Measurements from ENCODE around the gene DPP7. TPM values are rescaled to one million over a fixed set of nuclear protein-coding genes. Genes with fewer than 3 reads are reported as not detected.

Gene DPP7
- total and polyA plus RNA-seq, 10 of the 15 experiments (the other 5 are each of a cell fraction or from before 2014, with no cell fraction given): 0.68 to 245 (median 106) TPM

DNA sequence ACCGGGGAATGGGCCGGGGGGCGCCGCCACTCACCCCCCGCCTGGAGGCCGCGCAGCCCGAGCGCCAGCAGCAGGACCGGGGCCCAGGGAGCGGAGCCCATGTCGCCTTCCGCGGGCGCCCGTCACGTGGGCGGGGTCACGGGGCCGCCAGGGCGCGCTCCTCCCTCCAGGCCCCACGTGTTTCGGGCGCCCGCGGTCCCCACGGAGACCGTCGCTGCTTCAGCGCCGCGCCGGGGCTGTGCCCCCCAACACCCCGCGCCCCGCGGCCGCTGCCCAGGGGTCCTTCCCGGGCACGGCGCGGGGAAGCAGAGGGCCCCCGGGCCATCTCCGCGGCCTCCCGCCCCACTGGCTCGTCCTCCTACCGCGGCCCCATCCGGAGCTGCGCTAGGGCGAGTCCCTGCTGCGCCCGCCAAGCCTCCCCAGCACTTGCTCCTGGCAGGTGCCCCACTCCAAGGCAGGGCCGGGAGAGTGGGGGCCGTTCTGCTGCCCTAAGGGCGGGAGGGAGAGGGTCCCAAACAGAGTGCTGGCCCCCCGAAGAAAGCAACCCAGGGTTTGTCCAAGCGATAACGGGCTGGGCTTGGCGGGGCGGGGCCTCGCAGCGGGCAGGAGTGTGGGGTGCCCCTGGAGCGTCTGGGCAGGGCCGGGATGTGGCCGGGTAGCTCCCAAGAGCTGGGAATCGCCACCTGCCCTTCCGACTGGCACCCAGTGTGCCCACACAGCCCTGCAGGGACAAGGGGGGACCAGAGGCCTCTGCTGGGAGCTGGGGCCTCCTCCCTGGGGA, at the start of gene DPP7 (continued):
- TF ChIP-seq, protein P1, sequence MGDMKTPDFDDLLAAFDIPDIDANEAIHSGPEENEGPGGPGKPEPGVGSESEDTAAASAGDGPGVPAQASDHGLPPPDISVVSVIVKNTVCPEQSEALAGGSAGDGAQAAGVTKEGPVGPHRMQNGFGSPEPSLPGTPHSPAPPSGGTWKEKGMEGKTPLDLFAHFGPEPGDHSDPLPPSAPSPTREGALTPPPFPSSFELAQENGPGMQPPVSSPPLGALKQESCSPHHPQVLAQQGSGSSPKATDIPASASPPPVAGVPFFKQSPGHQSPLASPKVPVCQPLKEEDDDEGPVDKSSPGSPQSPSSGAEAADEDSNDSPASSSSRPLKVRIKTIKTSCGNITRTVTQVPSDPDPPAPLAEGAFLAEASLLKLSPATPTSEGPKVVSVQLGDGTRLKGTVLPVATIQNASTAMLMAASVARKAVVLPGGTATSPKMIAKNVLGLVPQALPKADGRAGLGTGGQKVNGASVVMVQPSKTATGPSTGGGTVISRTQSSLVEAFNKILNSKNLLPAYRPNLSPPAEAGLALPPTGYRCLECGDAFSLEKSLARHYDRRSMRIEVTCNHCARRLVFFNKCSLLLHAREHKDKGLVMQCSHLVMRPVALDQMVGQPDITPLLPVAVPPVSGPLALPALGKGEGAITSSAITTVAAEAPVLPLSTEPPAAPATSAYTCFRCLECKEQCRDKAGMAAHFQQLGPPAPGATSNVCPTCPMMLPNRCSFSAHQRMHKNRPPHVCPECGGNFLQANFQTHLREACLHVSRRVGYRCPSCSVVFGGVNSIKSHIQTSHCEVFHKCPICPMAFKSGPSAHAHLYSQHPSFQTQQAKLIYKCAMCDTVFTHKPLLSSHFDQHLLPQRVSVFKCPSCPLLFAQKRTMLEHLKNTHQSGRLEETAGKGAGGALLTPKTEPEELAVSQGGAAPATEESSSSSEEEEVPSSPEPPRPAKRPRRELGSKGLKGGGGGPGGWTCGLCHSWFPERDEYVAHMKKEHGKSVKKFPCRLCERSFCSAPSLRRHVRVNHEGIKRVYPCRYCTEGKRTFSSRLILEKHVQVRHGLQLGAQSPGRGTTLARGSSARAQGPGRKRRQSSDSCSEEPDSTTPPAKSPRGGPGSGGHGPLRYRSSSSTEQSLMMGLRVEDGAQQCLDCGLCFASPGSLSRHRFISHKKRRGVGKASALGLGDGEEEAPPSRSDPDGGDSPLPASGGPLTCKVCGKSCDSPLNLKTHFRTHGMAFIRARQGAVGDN (IDR thresholded peaks at IDR 0.05): peak; percentile 87
- TF ChIP-seq, protein P2, sequence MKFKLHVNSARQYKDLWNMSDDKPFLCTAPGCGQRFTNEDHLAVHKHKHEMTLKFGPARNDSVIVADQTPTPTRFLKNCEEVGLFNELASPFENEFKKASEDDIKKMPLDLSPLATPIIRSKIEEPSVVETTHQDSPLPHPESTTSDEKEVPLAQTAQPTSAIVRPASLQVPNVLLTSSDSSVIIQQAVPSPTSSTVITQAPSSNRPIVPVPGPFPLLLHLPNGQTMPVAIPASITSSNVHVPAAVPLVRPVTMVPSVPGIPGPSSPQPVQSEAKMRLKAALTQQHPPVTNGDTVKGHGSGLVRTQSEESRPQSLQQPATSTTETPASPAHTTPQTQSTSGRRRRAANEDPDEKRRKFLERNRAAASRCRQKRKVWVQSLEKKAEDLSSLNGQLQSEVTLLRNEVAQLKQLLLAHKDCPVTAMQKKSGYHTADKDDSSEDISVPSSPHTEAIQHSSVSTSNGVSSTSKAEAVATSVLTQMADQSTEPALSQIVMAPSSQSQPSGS (IDR thresholded peaks at IDR 0.05; ENCODE audit: low read length): no peak
- TF ChIP-seq ETV6 (conservative IDR thresholded peaks at IDR 0.05 in 1 of 2, IDR thresholded peaks at IDR 0.05 in 1 of 2; ENCODE audit: borderline replicate concordance in 1 of 2, low read depth in 1 of 2) (no peak), SMARCA5 (IDR thresholded peaks at IDR 0.05) (0 out of 2 replicates have a peak, but pooled peaks have one; percentile 41), EZH2 (IDR thresholded peaks at IDR 0.05; ENCODE audit: borderline replicate concordance, control insufficient read depth, low read depth, low read length) (no peak), PAX8 (IDR thresholded peaks at IDR 0.05) (no peak), PAX5 (IDR thresholded peaks at IDR 0.05; ENCODE audit: borderline replicate concordance, low read depth, low read length) (no peak), BHLHE40 (IDR thresholded peaks at IDR 0.05; ENCODE audit: borderline replicate concordance in 1 of 2, low read depth in 2 of 2, low read length in 1 of 2) (peak; percentile 62 to 90; a peak in 3 of 4 replicates), MYB (IDR thresholded peaks at IDR 0.05; ENCODE audit: borderline replicate concordance, low read depth, low read length) (no peak), IKZF1 (conservative IDR thresholded peaks at IDR 0.05) (peak; percentile 73), SUZ12 (IDR thresholded peaks at IDR 0.05; ENCODE audit: unreplicated experiment) (no peak), CBFB (IDR thresholded peaks at IDR 0.05; ENCODE audit: low read depth) (no peak), RAD51 (IDR thresholded peaks at IDR 0.05) (peak; percentile 88), MXI1 (IDR thresholded peaks at IDR 0.05; ENCODE audit: low read depth, low read length) (peak; percentile 96), SMC3 (IDR thresholded peaks at IDR 0.05; ENCODE audit: borderline replicate concordance, low read length) (no peak), MYC (IDR thresholded peaks at IDR 0.05; ENCODE audit: insufficient read depth, insufficient read length, insufficient replicate concordance, low read length, severe bottlenecking) (peak; percentile 13), SMAD1 (IDR thresholded peaks at IDR 0.05; ENCODE audit: low read depth, partially characterized antibody) (no peak), YY1 (IDR thresholded peaks at IDR 0.05; ENCODE audit: low read depth, low read length) (peak; percentile 78), SRF (IDR thresholded peaks at IDR 0.05; ENCODE audit: low read depth in 2 of 2, low read length in 2 of 2) (no peak)
- TF ChIP-seq, protein P3, sequence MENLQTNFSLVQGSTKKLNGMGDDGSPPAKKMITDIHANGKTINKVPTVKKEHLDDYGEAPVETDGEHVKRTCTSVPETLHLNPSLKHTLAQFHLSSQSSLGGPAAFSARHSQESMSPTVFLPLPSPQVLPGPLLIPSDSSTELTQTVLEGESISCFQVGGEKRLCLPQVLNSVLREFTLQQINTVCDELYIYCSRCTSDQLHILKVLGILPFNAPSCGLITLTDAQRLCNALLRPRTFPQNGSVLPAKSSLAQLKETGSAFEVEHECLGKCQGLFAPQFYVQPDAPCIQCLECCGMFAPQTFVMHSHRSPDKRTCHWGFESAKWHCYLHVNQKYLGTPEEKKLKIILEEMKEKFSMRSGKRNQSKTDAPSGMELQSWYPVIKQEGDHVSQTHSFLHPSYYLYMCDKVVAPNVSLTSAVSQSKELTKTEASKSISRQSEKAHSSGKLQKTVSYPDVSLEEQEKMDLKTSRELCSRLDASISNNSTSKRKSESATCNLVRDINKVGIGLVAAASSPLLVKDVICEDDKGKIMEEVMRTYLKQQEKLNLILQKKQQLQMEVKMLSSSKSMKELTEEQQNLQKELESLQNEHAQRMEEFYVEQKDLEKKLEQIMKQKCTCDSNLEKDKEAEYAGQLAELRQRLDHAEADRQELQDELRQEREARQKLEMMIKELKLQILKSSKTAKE (IDR thresholded peaks at IDR 0.05; ENCODE audit: low read depth, poor library complexity, severe bottlenecking): no peak
